Measurements from ENCODE around the gene IL22RA1.

The IL22RA1 gene

GRCh38 chr1:24090736-24091135 is 52.2 kb downstream of the IL22RA1 start:
- intact Hi-C loops (cut with DNase I; ENCODE audit: low total_unique reads) = no loop called here
- H3K27ac ChIP-seq = no peak overlapping the region

DNA sequence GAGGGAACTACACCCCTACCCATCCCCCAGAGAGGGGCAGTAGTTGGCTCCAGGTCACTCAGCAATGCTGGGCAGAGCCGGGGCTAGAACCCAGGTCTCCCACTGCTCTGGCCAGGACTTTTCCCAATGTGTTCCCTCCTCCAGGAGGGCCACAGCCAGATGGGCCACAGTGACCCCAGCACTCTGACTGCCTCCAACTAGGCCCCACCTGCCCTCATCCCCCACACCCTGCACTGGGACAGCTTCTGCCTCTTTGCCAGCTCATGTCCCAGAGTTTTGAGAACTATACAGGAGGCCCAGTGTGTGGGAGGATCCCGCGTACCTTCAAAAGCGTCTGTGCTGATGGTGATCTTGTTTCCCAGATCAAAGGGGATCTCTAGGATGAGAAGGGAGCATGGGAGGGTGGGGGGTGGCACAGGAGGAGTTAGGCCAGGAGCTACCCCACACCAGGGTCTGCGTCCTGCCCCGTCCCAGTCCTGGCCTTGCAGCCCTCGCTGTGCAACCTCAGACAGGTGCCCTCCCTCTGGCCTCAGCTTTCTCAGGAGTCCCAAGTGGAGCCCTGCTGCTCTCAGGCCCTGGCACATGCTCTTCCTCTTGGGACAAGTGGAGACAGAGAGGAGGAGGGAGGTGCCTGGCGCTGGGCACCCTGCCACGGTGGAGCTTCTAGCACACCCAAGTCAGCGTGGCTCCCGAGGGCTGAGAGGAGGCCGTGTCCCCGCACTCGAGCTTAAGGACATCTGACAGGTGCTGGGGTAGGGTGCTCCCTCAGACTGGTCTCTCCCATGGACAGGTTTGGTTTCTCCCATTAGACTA is 53.0 kb downstream of the IL22RA1 start:
- H3K9me3 ChIP-seq = no peaks in the 10 kb centered on the region
- H3K4me3 ChIP-seq = no peak overlapping the region
- H3K36me3 ChIP-seq = no peaks in the 10 kb centered on the region
- H3K27ac ChIP-seq = no peak overlapping the region
- no peaks in the 10 kb centered on the region for H3K27me3 ChIP-seq
- DNase-seq = no peak
- no peak for TF ChIP-seq CTCF (IDR thresholded peaks at IDR 0.05)
- H3K4me1 ChIP-seq = no peaks in the 10 kb centered on the region
- intact Hi-C loops (cut with DNase I; ENCODE audit: low total_unique reads) = no loop called here

More at GRCh38 chr1:24090736-24091135, 52.2 kb downstream of the IL22RA1 start:
- Histone ChIP-seq H3K4me3 (no peak overlapping the region), H3K27me3 (no peaks in the 10 kb centered on the region), H3K36me3 (no peaks in the 10 kb centered on the region), H3K9me3 (no peaks in the 10 kb centered on the region), H3K4me1 (no peaks in the 10 kb centered on the region)
- no peak for DNase-seq
- TF ChIP-seq CTCF (IDR thresholded peaks at IDR 0.05) = no peak

GRCh38 chr1:24089027-24089742 is 53.8 kb downstream of the IL22RA1 start:
- intact Hi-C loops (cut with DNase I; ENCODE audit: low total_unique reads) = no loop called here
- no peaks in the 10 kb centered on the region for H3K36me3 ChIP-seq
- H3K4me3 ChIP-seq = no peak overlapping the region
- no peak for DNase-seq
- TF ChIP-seq CTCF (IDR thresholded peaks at IDR 0.05) = no peak
- H3K4me1 ChIP-seq = no peaks in the 10 kb centered on the region
- no peaks in the 10 kb centered on the region for H3K27me3 ChIP-seq
- H3K9me3 ChIP-seq = no peaks in the 10 kb centered on the region
- H3K27ac ChIP-seq = no peak overlapping the region

DNA sequence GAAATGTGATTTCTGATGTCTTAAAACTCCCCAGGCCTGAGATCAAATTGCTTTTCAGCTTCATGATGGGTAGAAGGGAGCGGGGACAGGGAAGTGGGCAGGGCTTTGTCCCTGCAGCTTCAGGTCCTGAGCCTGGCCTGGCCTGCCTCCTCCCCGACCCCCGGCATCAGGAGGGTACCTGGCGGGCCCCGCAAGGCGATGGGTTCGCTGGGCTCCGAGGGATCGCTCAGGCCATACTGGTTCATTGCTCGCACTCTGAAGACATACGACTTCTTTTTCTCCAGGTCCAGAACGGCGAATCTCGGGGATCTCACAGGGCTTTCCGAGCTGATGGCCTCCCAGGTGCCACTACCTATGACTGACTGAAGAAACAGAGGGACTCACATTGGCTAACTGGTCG is 56.5 kb downstream of the IL22RA1 start:
- no peak overlapping the region for H3K27ac ChIP-seq
- TF ChIP-seq CTCF (IDR thresholded peaks at IDR 0.05) = no peak
- H3K4me3 ChIP-seq = no peak overlapping the region
- no peaks in the 10 kb centered on the region for H3K36me3 ChIP-seq
- H3K27me3 ChIP-seq = no peaks in the 10 kb centered on the region
- no peak for DNase-seq
- H3K4me1 ChIP-seq = no peaks in the 10 kb centered on the region
- H3K9me3 ChIP-seq = no peaks in the 10 kb centered on the region
- intact Hi-C loops (cut with DNase I; ENCODE audit: low total_unique reads) = no loop called here

GRCh38 chr1:24085546-24085945 is 57.4 kb downstream of the IL22RA1 start:
- no peaks in the 10 kb centered on the region for H3K27me3 ChIP-seq
- H3K9me3 ChIP-seq = no peaks in the 10 kb centered on the region
- DNase-seq = no peak
- H3K36me3 ChIP-seq = no peaks in the 10 kb centered on the region
- H3K4me1 ChIP-seq = no peaks in the 10 kb centered on the region
- no peak overlapping the region for H3K4me3 ChIP-seq
- H3K27ac ChIP-seq = no peak overlapping the region
- TF ChIP-seq CTCF (IDR thresholded peaks at IDR 0.05) = no peak
- intact Hi-C loops (cut with DNase I; ENCODE audit: low total_unique reads) = no loop called here

All from tibial artery (tissue), 4 donors.